GM18499 (cell line): Measurements from ENCODE around the gene MYOCD.
"Not testable (repeated sequence)": the region's sequence is repeated elsewhere in the genome, so short reads cannot be mapped to it uniquely, and the experiment has no call there.

Experiments used
- ATAC-seq: cut with Tn5 transposase; IDR thresholded peaks from one replicate; pipeline ENCODE4 v1.9.1; 2021; ENCODE audit warnings: moderate number of reproducible peaks; ENCODE audit not compliant: insufficient read depth, unreplicated experiment

The MYOCD gene

GRCh38 chr17:12665263-12666210 lies at the start of gene MYOCD:
Gene MYOCD (plus strand): TSS chr17:12665890. CDS start chr17:12666189, 299 bp downstream.
- ATAC-seq = no peak

- no peak for ATAC-seq
These were observed 49.5 kb upstream of the MYOCD start for GRCh38 chr17:12616161-12616560.

- ATAC-seq = no peak
These were observed 47.1 kb upstream of the MYOCD start for GRCh38 chr17:12618557-12618956.

- ATAC-seq = no peak
These were observed 46.1 kb upstream of the MYOCD start for GRCh38 chr17:12619459-12620199.

GRCh38 chr17:12620200-12620720 lies 45.4 kb upstream of the MYOCD start:
- ATAC-seq = no peak

GRCh38 chr17:12622726-12623125 lies 43.0 kb upstream of the MYOCD start:
- no peak for ATAC-seq

GRCh38 chr17:12623220-12623848 lies 42.4 kb upstream of the MYOCD start:
- ATAC-seq = no peak

GRCh38 chr17:12624211-12624610 lies 41.5 kb upstream of the MYOCD start:
- ATAC-seq = no peak

- no peak for ATAC-seq
These were observed 40.6 kb upstream of the MYOCD start for GRCh38 chr17:12625092-12625491.

GRCh38 chr17:12627177-12627629 lies 38.5 kb upstream of the MYOCD start:
- ATAC-seq = no peak

GRCh38 chr17:12627781-12628451 lies 37.8 kb upstream of the MYOCD start:
- no peak for ATAC-seq

- ATAC-seq = no peak
These were observed 34.6 kb upstream of the MYOCD start for GRCh38 chr17:12631076-12631475.

GRCh38 chr17:12632785-12633184 lies 32.9 kb upstream of the MYOCD start:
- no peak for ATAC-seq

- ATAC-seq = no peak
These were observed 30.8 kb upstream of the MYOCD start for GRCh38 chr17:12634789-12635414.

GRCh38 chr17:12635996-12636395 lies 29.7 kb upstream of the MYOCD start:
- ATAC-seq = not testable (repeated sequence)

- no peak for ATAC-seq
These were observed 28.7 kb upstream of the MYOCD start for GRCh38 chr17:12637015-12637414.

GRCh38 chr17:12637745-12638651 lies 27.7 kb upstream of the MYOCD start:
- no peak for ATAC-seq

GRCh38 chr17:12640364-12640763 lies 25.3 kb upstream of the MYOCD start:
- ATAC-seq = no peak

- no peak for ATAC-seq
These were observed 24.6 kb upstream of the MYOCD start for GRCh38 chr17:12641084-12641483.
